Measurements from ENCODE around the gene IRF8. TPM values are rescaled to one million over a fixed set of nuclear protein-coding genes. Genes with fewer than 3 reads are reported as not detected.
"Not testable (repeated sequence)": the region's sequence is repeated elsewhere in the genome, so short reads cannot be mapped to it uniquely, and the experiment has no call there.

Gene IRF8
- total RNA-seq, 4 donors from 2014 or later: 1.5 to 3.1 (median 2.8) TPM

GRCh38 chr16:85872734-85873133, 26.2 kb upstream of the IRF8 start:
- DNase-seq (peak; percentile 34 to 44), ATAC-seq (no peak)
- H3K27me3 ChIP-seq: peaks cover 0 to 3% (median 0%) of the 10 kb centered on the region in 3 donors

GRCh38 chr16:85873153-85873552, 25.8 kb upstream of the IRF8 start:
- no peaks in the 10 kb centered on the region for H3K36me3 ChIP-seq

More at GRCh38 chr16:85872734-85873133, 26.2 kb upstream of the IRF8 start:
- Histone ChIP-seq H3K9me3 (no peaks in the 10 kb centered on the region), H3K4me1 (no peaks in the 10 kb centered on the region), H3K4me3 (no peak overlapping the region), H3K36me3 (no peaks in the 10 kb centered on the region), H3K27ac (no peak overlapping the region)
- intact Hi-C loops (cut with DNase I; ENCODE audit: low total_unique reads): no loop called here
- TF ChIP-seq POLR2A (IDR thresholded peaks at IDR 0.05): no peak
- TF ChIP-seq, protein P1, sequence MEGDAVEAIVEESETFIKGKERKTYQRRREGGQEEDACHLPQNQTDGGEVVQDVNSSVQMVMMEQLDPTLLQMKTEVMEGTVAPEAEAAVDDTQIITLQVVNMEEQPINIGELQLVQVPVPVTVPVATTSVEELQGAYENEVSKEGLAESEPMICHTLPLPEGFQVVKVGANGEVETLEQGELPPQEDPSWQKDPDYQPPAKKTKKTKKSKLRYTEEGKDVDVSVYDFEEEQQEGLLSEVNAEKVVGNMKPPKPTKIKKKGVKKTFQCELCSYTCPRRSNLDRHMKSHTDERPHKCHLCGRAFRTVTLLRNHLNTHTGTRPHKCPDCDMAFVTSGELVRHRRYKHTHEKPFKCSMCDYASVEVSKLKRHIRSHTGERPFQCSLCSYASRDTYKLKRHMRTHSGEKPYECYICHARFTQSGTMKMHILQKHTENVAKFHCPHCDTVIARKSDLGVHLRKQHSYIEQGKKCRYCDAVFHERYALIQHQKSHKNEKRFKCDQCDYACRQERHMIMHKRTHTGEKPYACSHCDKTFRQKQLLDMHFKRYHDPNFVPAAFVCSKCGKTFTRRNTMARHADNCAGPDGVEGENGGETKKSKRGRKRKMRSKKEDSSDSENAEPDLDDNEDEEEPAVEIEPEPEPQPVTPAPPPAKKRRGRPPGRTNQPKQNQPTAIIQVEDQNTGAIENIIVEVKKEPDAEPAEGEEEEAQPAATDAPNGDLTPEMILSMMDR (IDR thresholded peaks at IDR 0.05 in 4 of 5, conservative IDR thresholded peaks at IDR 0.05 in 1 of 5): no peak
- in situ Hi-C loops (cut with MboI; ENCODE audit: low sequenced_read_pairs in 4 of 4): no loop called here

GRCh38 chr16:85874031-85874430, 24.9 kb upstream of the IRF8 start:
- ATAC-seq; H3K36me3 ChIP-seq; H3K4me1 ChIP-seq; DNase-seq; H3K27ac ChIP-seq; in situ Hi-C loops (cut with MboI; ENCODE audit: low sequenced_read_pairs in 4 of 4); H3K9me3 ChIP-seq; H3K27me3 ChIP-seq; H3K4me3 ChIP-seq; intact Hi-C loops (cut with DNase I; ENCODE audit: low total_unique reads): not testable (repeated sequence)

More at GRCh38 chr16:85873153-85873552, 25.8 kb upstream of the IRF8 start:
- TF ChIP-seq, protein P1 (IDR thresholded peaks at IDR 0.05 in 4 of 5, conservative IDR thresholded peaks at IDR 0.05 in 1 of 5): no peak
- TF ChIP-seq POLR2A (IDR thresholded peaks at IDR 0.05): no peak
- H3K9me3 ChIP-seq: no peaks in the 10 kb centered on the region
- ATAC-seq (no peak), DNase-seq (no peak)
- no peaks in the 10 kb centered on the region for H3K4me1 ChIP-seq
- in situ Hi-C loops (cut with MboI; ENCODE audit: low sequenced_read_pairs in 4 of 4): no loop called here
- H3K27me3 ChIP-seq: peaks cover 0 to 3% (median 0%) of the 10 kb centered on the region in 3 donors
- no peak overlapping the region for H3K4me3 ChIP-seq
- intact Hi-C loops (cut with DNase I; ENCODE audit: low total_unique reads): no loop called here
- H3K27ac ChIP-seq: no peak overlapping the region

- intact Hi-C loops (cut with DNase I; ENCODE audit: low total_unique reads) (no loop called here), in situ Hi-C loops (cut with MboI; ENCODE audit: low sequenced_read_pairs in 4 of 4) (no loop called here)
- no peak for TF ChIP-seq POLR2A (IDR thresholded peaks at IDR 0.05)
- TF ChIP-seq, protein P1 (IDR thresholded peaks at IDR 0.05 in 4 of 5, conservative IDR thresholded peaks at IDR 0.05 in 1 of 5): no peak
- Histone ChIP-seq H3K27me3 (no peaks in the 10 kb centered on the region), H3K4me3 (no peak overlapping the region), H3K27ac (no peak overlapping the region), H3K4me1 (no peaks in the 10 kb centered on the region), H3K9me3 (no peaks in the 10 kb centered on the region), H3K36me3 (no peaks in the 10 kb centered on the region)
- DNase-seq: no peak
- ATAC-seq: no peak
Measured at GRCh38 chr16:85878407-85878806, 20.6 kb upstream of the IRF8 start.

GRCh38 chr16:85878875-85879274, 20.1 kb upstream of the IRF8 start:
- intact Hi-C loops (cut with DNase I; ENCODE audit: low total_unique reads): no loop called here
- ATAC-seq: no peak

More at GRCh38 chr16:85878875-85879274, 20.1 kb upstream of the IRF8 start:
- Histone ChIP-seq H3K4me1 (no peaks in the 10 kb centered on the region), H3K36me3 (no peaks in the 10 kb centered on the region), H3K27me3 (no peaks in the 10 kb centered on the region), H3K27ac (no peak overlapping the region), H3K4me3 (no peak overlapping the region), H3K9me3 (no peaks in the 10 kb centered on the region)
- TF ChIP-seq, protein P1 (IDR thresholded peaks at IDR 0.05 in 4 of 5, conservative IDR thresholded peaks at IDR 0.05 in 1 of 5): no peak
- in situ Hi-C loops (cut with MboI; ENCODE audit: low sequenced_read_pairs in 4 of 4): no loop called here
- DNase-seq: no peak

Measured in gastrocnemius medialis (tissue), 4 donors.